ENCODE data around the gene MRAS. TPM values are rescaled to one million over a fixed set of nuclear protein-coding genes. Genes with fewer than 3 reads are reported as not detected.
"Not testable (repeated sequence)": the region's sequence is repeated elsewhere in the genome, so short reads cannot be mapped to it uniquely, and the experiment has no call there.

The MRAS gene
- total RNA-seq, 1 donor from 2014 or later: not detected

DNA sequence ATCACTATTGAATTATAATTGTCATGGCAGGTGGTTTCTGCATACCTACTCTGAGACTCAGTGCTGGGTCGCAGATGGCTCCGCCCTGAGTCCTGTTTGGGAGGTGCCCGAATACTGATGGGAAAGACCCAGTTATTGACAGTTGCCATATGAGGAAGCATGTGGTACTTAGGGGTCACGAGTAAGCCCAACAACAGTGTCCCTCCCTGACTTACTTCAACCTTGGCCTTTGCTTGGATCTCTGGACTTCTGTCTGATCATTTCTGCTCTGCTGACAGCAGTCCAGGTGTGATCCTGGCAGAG is 16.8 kb downstream of the MRAS start:
- Mint-ChIP-seq H3K27me3 (peaks cover 3% of the 10 kb centered on the region), H3K27ac (no peak overlapping the region), H3K36me3 (ENCODE audit: low read depth) (no peaks in the 10 kb centered on the region), H3K9me3 (no peaks in the 10 kb centered on the region), H3K4me1 (no peaks in the 10 kb centered on the region), H3K4me3 (no peak overlapping the region)
- intact Hi-C loops (cut with micrococcal nuclease): no loop called here
- no peak for DNase-seq

DNA sequence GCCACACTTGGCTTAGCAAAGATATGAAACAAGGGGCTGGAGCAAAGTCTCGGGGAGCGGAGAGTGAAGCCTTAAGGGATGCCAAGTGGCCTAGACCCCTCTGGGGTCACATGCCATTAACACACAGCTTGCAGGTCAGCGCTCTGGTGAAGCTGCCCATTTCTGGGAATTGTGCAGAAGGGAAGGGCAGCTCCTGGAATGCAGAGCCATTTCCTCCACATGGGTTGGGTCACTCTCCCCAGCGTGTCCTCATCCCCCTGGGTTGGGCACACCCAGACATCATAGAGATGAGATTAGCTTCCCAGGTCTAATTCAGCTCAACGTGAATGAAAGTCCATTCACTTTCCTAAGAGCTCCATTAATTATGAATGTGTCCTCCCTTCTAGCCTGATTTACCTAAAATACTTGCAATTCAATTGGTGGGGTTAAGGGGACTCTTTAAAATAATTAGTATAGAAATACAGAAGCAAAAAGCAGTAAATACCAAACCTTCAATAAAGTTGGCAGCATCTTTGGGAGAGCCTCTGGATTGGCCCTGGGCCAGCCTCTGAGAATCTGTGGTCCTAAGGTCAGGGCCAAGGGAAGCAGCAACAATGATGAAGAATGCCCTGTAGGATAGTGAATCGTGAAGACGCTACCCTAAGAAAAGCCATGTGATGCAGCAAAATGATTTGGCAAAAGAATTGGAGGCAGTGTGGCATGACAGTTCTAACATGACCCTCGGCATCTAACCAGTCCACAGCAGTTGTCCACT is 17.8 kb downstream of the MRAS start:
- intact Hi-C loops (cut with micrococcal nuclease): no loop called here

GRCh38 chr3:138367326-138367850 is 19.0 kb downstream of the MRAS start:
- Mint-ChIP-seq H3K36me3 (ENCODE audit: low read depth) (no peaks in the 10 kb centered on the region), H3K27ac (no peak overlapping the region)

More for the DNA sequence above, 17.8 kb downstream of the MRAS start:
- no peak overlapping the region for H3K4me3 Mint-ChIP-seq
- H3K27ac Mint-ChIP-seq: no peak overlapping the region
- peaks cover 2% of the 10 kb centered on the region for H3K4me1 Mint-ChIP-seq
- no peaks in the 10 kb centered on the region for H3K36me3 Mint-ChIP-seq (ENCODE audit: low read depth)
- H3K27me3 Mint-ChIP-seq: peaks cover 5% of the 10 kb centered on the region
- H3K9me3 Mint-ChIP-seq: peaks cover 3% of the 10 kb centered on the region
- DNase-seq: no peak

GRCh38 chr3:138367911-138368310 is 19.5 kb downstream of the MRAS start:
- intact Hi-C loops (cut with micrococcal nuclease): no loop called here
- DNase-seq: no peak
- H3K27me3 Mint-ChIP-seq: peaks cover 13% of the 10 kb centered on the region

More at GRCh38 chr3:138367326-138367850, 19.0 kb downstream of the MRAS start:
- Mint-ChIP-seq H3K27me3 (peaks cover 13% of the 10 kb centered on the region), H3K9me3 (peaks cover 3% of the 10 kb centered on the region), H3K4me3 (no peak overlapping the region), H3K4me1 (peaks cover 9% of the 10 kb centered on the region)
- DNase-seq: no peak
- intact Hi-C loops (cut with micrococcal nuclease): no loop called here

DNA sequence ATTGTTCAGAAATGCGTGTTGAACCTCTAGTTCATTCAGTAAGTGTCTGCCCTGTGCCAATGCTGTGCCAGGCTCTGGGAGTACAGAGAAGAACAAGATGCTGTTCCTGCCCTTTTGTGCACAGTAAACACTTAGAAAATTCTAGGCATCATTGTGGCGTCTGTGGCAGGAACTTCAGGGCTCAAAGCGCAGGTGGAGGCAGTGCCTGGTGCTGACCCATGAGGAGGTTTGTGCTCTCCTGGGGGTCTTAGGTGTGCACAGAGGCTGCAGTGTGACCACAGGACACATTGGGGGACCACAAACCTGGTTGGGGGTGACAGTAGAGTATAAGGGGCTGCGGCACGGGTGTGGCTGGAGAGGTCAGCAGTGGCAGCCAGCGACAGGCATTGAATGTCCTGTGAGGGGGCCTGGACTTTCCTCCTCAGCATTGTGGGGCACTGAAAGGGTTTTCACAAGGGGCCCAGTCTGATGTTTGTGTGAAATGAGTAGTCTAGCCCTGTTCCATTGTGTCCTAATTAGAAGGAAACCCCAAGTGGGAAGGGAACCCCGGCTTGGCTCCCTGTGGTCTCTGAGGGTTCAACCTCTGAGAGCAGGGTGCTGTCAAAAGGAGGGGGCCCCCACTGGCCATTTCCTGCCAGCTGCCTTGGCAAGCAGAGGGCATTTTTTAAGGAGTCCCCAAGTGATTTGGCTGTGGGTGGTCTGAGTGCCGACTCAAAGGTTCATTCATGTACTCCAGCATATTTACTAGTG is 20.9 kb downstream of the MRAS start:
- intact Hi-C loops (cut with micrococcal nuclease): no loop called here
- Mint-ChIP-seq H3K27ac (no peak overlapping the region), H3K9me3 (peaks cover 3% of the 10 kb centered on the region), H3K4me1 (peaks cover 9% of the 10 kb centered on the region), H3K36me3 (ENCODE audit: low read depth) (no peaks in the 10 kb centered on the region), H3K27me3 (peaks cover 13% of the 10 kb centered on the region), H3K4me3 (no peak overlapping the region)
- DNase-seq: no peak

More at GRCh38 chr3:138367911-138368310, 19.5 kb downstream of the MRAS start:
- H3K27ac Mint-ChIP-seq: no peak overlapping the region
- H3K36me3 Mint-ChIP-seq (ENCODE audit: low read depth): no peaks in the 10 kb centered on the region
- H3K4me1 Mint-ChIP-seq: peaks cover 9% of the 10 kb centered on the region
- H3K4me3 Mint-ChIP-seq: no peak overlapping the region
- peaks cover 3% of the 10 kb centered on the region for H3K9me3 Mint-ChIP-seq

DNA sequence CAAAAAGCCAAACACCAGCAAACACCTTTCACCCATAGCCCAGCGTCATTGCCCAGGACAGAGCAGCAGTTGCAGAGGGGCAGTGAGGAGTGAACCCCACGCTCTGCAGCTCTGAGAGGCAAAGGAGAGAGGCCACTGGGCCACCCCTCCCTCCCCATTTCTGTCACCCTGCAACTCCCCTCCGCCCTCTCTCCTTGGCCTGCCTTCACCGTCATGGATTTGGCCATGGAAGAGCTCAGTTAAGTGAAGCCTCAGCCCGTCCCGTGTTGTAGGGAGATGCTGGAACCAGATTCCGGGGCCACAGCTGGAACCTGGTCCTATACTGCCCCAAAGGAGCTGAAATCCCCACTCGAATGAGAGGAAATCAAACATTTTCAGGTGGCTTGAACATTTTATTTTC is 21.9 kb downstream of the MRAS start:
- Mint-ChIP-seq H3K36me3 (ENCODE audit: low read depth) (no peaks in the 10 kb centered on the region), H3K4me3 (no peak overlapping the region), H3K9me3 (peaks cover 3% of the 10 kb centered on the region), H3K4me1 (peaks cover 9% of the 10 kb centered on the region), H3K27me3 (peaks cover 10% of the 10 kb centered on the region), H3K27ac (no peak overlapping the region)
- no peak for DNase-seq
- intact Hi-C loops (cut with micrococcal nuclease): no loop called here

GRCh38 chr3:138371070-138371965 is 22.9 kb downstream of the MRAS start:
- peaks cover 9% of the 10 kb centered on the region for H3K4me1 Mint-ChIP-seq
- H3K27ac Mint-ChIP-seq: peak overlapping the region; percentile 22
- peaks cover 3% of the 10 kb centered on the region for H3K9me3 Mint-ChIP-seq
- intact Hi-C loops (cut with micrococcal nuclease): no loop called here
- no peak overlapping the region for H3K4me3 Mint-ChIP-seq
- peaks cover 10% of the 10 kb centered on the region for H3K27me3 Mint-ChIP-seq
- DNase-seq: no peak
- H3K36me3 Mint-ChIP-seq (ENCODE audit: low read depth): no peaks in the 10 kb centered on the region

DNA sequence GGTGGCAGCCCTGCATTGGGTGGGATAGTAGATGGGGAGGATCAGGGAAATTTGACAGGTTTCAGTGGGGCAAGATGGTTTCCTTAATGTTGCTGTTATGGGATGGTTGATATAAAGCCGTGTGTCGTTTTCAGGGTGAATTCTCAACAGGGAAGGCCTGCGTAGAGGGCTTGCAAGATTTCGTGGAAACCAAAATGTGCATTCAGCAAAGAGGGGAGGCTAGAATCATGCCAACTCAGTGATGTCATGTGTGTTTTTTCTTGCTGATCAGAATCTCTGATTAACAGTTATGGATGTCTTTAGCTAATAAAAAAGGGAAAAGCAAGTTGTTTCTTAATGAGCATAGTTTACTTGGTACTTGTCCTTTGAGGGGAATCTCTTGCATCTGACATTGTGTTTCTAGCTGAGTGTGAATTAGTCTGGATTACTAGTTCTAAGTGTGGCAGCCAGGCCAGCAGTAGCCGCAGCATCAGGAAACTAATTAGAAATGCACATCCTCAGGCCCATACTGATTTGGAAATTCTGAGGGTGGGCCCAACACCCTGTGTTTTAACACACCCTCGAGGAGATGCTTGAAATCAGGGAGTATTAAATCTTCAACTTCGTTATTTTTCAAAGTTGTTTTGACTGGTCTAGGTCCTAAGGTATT is 24.8 kb downstream of the MRAS start:
- Mint-ChIP-seq H3K4me1 (peaks cover 9% of the 10 kb centered on the region), H3K4me3 (no peak overlapping the region), H3K27ac (no peak overlapping the region), H3K27me3 (peaks cover 10% of the 10 kb centered on the region), H3K36me3 (ENCODE audit: low read depth) (no peaks in the 10 kb centered on the region), H3K9me3 (peaks cover 3% of the 10 kb centered on the region)
- DNase-seq: no peak
- intact Hi-C loops (cut with micrococcal nuclease): no loop called here

DNA sequence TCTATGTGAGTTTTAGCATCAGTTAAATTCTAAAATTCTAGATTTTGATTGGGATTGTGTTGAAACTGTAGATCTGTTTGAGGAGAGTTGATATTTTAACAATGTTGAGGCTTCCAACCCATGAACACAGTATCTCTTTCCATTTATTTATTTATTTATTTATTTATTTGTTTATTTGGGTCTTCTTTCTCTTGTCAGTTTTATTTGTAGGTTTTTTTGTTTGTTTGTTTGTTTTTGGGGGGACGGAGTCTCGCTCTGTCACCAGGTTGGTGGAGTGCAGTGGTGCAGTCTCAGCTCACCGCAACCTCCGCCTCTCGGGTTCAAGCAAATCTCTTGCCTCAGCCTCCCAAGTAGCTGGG is 25.3 kb downstream of the MRAS start:
- peaks cover 3% of the 10 kb centered on the region for H3K9me3 Mint-ChIP-seq
- intact Hi-C loops (cut with micrococcal nuclease): no loop called here

GRCh38 chr3:138374573-138375134 is 26.3 kb downstream of the MRAS start:
- H3K4me1 Mint-ChIP-seq: peaks cover 10% of the 10 kb centered on the region
- H3K27me3 Mint-ChIP-seq: peaks cover 18% of the 10 kb centered on the region

More for the DNA sequence above, 25.3 kb downstream of the MRAS start:
- DNase-seq: no peak
- Mint-ChIP-seq H3K4me3 (no peak overlapping the region), H3K36me3 (ENCODE audit: low read depth) (no peaks in the 10 kb centered on the region), H3K27me3 (peaks cover 14% of the 10 kb centered on the region), H3K4me1 (peaks cover 10% of the 10 kb centered on the region), H3K27ac (no peak overlapping the region)

DNA sequence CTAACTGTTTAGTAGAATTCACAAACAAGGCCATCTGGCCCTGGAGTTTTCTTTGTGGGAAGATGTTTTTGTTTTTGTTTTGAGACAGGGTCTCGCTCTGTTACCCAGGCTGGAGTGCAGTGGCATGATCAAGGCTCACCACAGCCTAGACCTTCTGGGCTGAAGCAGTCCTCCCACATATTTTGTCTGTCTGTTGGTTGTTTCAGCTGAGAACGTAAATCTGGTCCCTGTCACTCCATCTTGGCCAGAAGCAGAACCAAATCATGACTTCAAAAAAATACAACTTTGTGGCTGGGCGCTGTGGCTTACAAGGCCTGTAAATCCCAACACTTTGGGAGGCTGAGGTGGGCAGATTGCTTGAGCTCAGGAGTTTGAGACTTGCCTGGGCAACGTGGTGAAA is 27.1 kb downstream of the MRAS start:
- Mint-ChIP-seq H3K9me3 (peaks cover 3% of the 10 kb centered on the region), H3K4me1 (peaks cover 10% of the 10 kb centered on the region), H3K4me3 (no peak overlapping the region), H3K27ac (no peak overlapping the region), H3K36me3 (ENCODE audit: low read depth) (no peaks in the 10 kb centered on the region), H3K27me3 (peaks cover 18% of the 10 kb centered on the region)
- no peak for DNase-seq
- intact Hi-C loops (cut with micrococcal nuclease): no loop called here

More at GRCh38 chr3:138374573-138375134, 26.3 kb downstream of the MRAS start:
- Mint-ChIP-seq H3K27ac (no peak overlapping the region), H3K4me3 (no peak overlapping the region), H3K36me3 (ENCODE audit: low read depth) (no peaks in the 10 kb centered on the region), H3K9me3 (peaks cover 3% of the 10 kb centered on the region)
- intact Hi-C loops (cut with micrococcal nuclease): no loop called here
- no peak for DNase-seq

DNA sequence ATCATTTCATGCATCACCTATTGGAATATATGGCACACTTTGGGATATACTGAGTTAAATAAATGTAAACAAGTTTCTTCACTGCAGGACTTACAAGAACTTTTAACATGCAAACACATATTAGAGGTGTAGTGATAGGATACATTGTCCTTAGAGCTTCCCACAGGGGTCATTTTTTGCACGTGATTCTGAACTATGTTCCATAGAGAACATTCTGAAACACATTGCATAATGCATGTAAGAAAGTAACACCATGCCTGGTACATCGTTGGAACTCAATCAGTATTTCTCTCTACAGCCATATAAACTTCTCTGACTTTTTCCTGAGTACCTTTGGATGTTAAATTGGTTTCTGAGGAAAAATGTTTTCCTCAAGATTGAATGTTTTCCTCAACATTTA is 28.3 kb downstream of the MRAS start:
- Mint-ChIP-seq H3K27ac (no peak overlapping the region), H3K4me1 (peaks cover 4% of the 10 kb centered on the region), H3K4me3 (no peak overlapping the region), H3K9me3 (no peaks in the 10 kb centered on the region), H3K36me3 (ENCODE audit: low read depth) (no peaks in the 10 kb centered on the region), H3K27me3 (peaks cover 12% of the 10 kb centered on the region)
- intact Hi-C loops (cut with micrococcal nuclease): no loop called here
- DNase-seq: no peak

GRCh38 chr3:138377212-138377611 is 28.8 kb downstream of the MRAS start:
- H3K27ac Mint-ChIP-seq; H3K9me3 Mint-ChIP-seq; DNase-seq; H3K27me3 Mint-ChIP-seq; intact Hi-C loops (cut with micrococcal nuclease); H3K4me3 Mint-ChIP-seq; H3K4me1 Mint-ChIP-seq; H3K36me3 Mint-ChIP-seq (ENCODE audit: low read depth): not testable (repeated sequence)
